ENCODE data around the gene SAMD13.

Gene SAMD13

GRCh38 chr1:84344286-84344685 is 42.8 kb downstream of the SAMD13 start:
- H3K9ac ChIP-seq (ENCODE audit: low read length), result no peak overlapping the region
- no peaks in the 10 kb centered on the region for H3F3A ChIP-seq (ENCODE audit: insufficient read depth)
- H3K36me3 ChIP-seq (ENCODE audit: low read length), result no peaks in the 10 kb centered on the region
- H4K20me1 ChIP-seq (ENCODE audit: low read depth, low read length), result no peaks in the 10 kb centered on the region
- H3K27me3 ChIP-seq (ENCODE audit: low read length), result no peaks in the 10 kb centered on the region
- H3K4me2 ChIP-seq (ENCODE audit: low read depth, low read length, poor library complexity, severe bottlenecking), result no peak overlapping the region
- H3K9me3 ChIP-seq (ENCODE audit: insufficient read depth, low read length), result no peaks in the 10 kb centered on the region
- H2AFZ ChIP-seq (ENCODE audit: low read depth, low read length, severe bottlenecking), result no peak overlapping the region
- no peak overlapping the region for H3K27ac ChIP-seq (ENCODE audit: low read depth, low read length)
- H3K4me3 ChIP-seq (ENCODE audit: insufficient read depth, low read length, poor library complexity, severe bottlenecking), result no peak overlapping the region
- TF ChIP-seq CTCF (IDR thresholded peaks at IDR 0.05; ENCODE audit: insufficient read depth, low read length, poor library complexity, severe bottlenecking) (no peak), EZH2phosphoT487 (conservative IDR thresholded peaks at IDR 0.05; ENCODE audit: low read length) (no peak)
- no peaks in the 10 kb centered on the region for H3K79me2 ChIP-seq (ENCODE audit: insufficient read depth, low read length)
- H3K9me2 ChIP-seq (replicated peaks; ENCODE audit: insufficient read depth, low read length), result no peaks in the 10 kb centered on the region

- Histone ChIP-seq H3K4me3 (ENCODE audit: insufficient read depth, low read length, poor library complexity, severe bottlenecking) (no peak overlapping the region), H3K36me3 (ENCODE audit: low read length) (no peaks in the 10 kb centered on the region), H3K9me3 (ENCODE audit: insufficient read depth, low read length) (no peaks in the 10 kb centered on the region), H3K27ac (ENCODE audit: low read depth, low read length) (no peak overlapping the region), H3K9ac (ENCODE audit: low read length) (no peak overlapping the region), H3K4me2 (ENCODE audit: low read depth, low read length, poor library complexity, severe bottlenecking) (no peak overlapping the region), H2AFZ (ENCODE audit: low read depth, low read length, severe bottlenecking) (no peak overlapping the region), H3K79me2 (ENCODE audit: insufficient read depth, low read length) (no peaks in the 10 kb centered on the region), H3F3A (ENCODE audit: insufficient read depth) (no peaks in the 10 kb centered on the region), H4K20me1 (ENCODE audit: low read depth, low read length) (no peaks in the 10 kb centered on the region), H3K9me2 (replicated peaks; ENCODE audit: insufficient read depth, low read length) (no peaks in the 10 kb centered on the region), H3K27me3 (ENCODE audit: low read length) (no peaks in the 10 kb centered on the region)
- TF ChIP-seq EZH2phosphoT487 (conservative IDR thresholded peaks at IDR 0.05; ENCODE audit: low read length) (no peak), CTCF (IDR thresholded peaks at IDR 0.05; ENCODE audit: insufficient read depth, low read length, poor library complexity, severe bottlenecking) (no peak)
Measured at GRCh38 chr1:84345220-84345619, 43.7 kb downstream of the SAMD13 start.

GRCh38 chr1:84347271-84347931 is 45.9 kb downstream of the SAMD13 start:
- H3K36me3 ChIP-seq (ENCODE audit: low read length), result no peaks in the 10 kb centered on the region
- TF ChIP-seq EZH2phosphoT487 (conservative IDR thresholded peaks at IDR 0.05; ENCODE audit: low read length) (no peak), CTCF (IDR thresholded peaks at IDR 0.05; ENCODE audit: insufficient read depth, low read length, poor library complexity, severe bottlenecking) (no peak)
- H3K4me3 ChIP-seq (ENCODE audit: insufficient read depth, low read length, poor library complexity, severe bottlenecking), result no peak overlapping the region
- H3K27ac ChIP-seq (ENCODE audit: low read depth, low read length), result no peak overlapping the region
- H3K9ac ChIP-seq (ENCODE audit: low read length), result no peak overlapping the region
- H4K20me1 ChIP-seq (ENCODE audit: low read depth, low read length), result no peaks in the 10 kb centered on the region
- no peaks in the 10 kb centered on the region for H3K79me2 ChIP-seq (ENCODE audit: insufficient read depth, low read length)
- H3K9me2 ChIP-seq (replicated peaks; ENCODE audit: insufficient read depth, low read length), result no peaks in the 10 kb centered on the region
- no peak overlapping the region for H2AFZ ChIP-seq (ENCODE audit: low read depth, low read length, severe bottlenecking)
- H3K27me3 ChIP-seq (ENCODE audit: low read length), result no peaks in the 10 kb centered on the region
- no peaks in the 10 kb centered on the region for H3K9me3 ChIP-seq (ENCODE audit: insufficient read depth, low read length)
- no peak overlapping the region for H3K4me2 ChIP-seq (ENCODE audit: low read depth, low read length, poor library complexity, severe bottlenecking)
- no peaks in the 10 kb centered on the region for H3F3A ChIP-seq (ENCODE audit: insufficient read depth)

Data from SU-DHL-6 (cell line).